GM18505 (cell line): Measurements from ENCODE around the gene ACAT2.
"Not testable (repeated sequence)": the region's sequence is repeated elsewhere in the genome, so short reads cannot be mapped to it uniquely, and the experiment has no call there.

Source experiments
- ATAC-seq: cut with Tn5 transposase; IDR thresholded peaks from one replicate; pipeline ENCODE4 v1.9.1; 2021; ENCODE audit not compliant: unreplicated experiment
- POLR2A ChIP-seq: IDR thresholded peaks from 4 replicates; pipeline ENCODE4 v1.6.1; 2011; ENCODE audit warnings: borderline replicate concordance; ENCODE audit not compliant: insufficient read depth, insufficient read length; ENCODE audit errors: extremely low read depth

Gene ACAT2

GRCh38 chr6:159726255-159726917, 35.5 kb upstream of the ACAT2 start:
- no peak for TF ChIP-seq POLR2A
- peak; percentile 22 for ATAC-seq

- peak; percentile 96 for TF ChIP-seq POLR2A
- ATAC-seq = peak; percentile 78
Observed at GRCh38 chr6:159726918-159727716, 34.7 kb upstream of the ACAT2 start, which contains the start of gene WTAP. Gene WTAP, plus strand, starts transcription at chr6:159727506. Its CDS starts 8,760 bp downstream, at chr6:159736266.

DNA sequence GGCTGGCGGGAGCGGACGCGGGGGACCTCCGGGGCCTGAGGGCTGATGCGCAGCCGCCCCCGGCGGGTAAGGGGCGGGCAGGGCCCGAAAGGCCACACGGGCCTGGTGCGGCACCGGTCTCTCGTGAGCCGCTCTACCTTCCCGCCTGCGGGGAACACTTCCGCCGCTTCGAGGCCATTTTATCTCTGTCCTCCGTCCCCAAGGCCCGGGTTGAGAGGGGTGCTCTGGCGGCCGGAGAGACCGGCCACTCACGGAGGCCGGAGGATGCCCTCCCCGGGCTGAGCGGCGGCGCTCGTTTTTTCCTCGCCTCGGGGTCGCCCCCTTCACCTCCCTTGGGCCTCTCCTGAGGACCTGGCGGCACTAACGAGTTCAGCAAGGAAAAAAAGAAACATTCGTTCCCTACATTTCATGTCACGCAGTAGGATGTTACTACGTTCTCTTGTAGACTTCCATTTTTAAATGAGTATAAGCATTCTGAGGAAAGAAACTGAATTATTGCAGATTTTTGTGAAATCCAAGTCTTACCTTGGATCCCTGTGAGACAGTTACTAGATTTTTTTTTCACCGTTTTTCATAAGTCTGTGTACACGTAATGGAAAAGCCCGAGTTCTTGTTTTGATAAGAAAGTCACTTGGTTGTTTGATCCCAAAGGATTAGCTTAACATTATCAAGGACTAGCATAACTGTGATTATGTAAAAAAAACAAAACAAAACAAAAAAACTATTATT, 34.0 kb upstream of the ACAT2 start:
- TF ChIP-seq POLR2A = no peak
- peak; percentile 37 for ATAC-seq

DNA sequence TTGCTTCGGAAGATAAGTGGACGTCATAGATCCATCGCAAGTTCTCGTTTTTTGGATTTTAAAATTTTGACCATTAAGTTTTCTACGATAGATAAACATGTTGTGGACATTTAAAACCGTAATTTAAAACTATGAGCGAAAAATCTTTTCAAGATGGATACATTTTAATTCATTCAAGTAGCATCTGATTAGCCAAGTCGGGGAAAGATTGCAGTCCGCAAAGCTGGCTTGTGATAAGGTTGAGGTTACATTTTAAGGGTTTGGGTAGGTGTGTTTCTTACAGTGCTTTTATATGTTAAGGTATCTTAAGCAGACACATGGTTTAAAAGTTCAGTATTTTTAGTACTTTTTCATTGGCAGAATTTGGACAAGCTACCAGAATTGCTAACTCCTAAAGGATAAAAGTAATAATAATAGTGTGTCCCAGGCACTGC, 33.3 kb upstream of the ACAT2 start:
- ATAC-seq = no peak
- no peak for TF ChIP-seq POLR2A

DNA sequence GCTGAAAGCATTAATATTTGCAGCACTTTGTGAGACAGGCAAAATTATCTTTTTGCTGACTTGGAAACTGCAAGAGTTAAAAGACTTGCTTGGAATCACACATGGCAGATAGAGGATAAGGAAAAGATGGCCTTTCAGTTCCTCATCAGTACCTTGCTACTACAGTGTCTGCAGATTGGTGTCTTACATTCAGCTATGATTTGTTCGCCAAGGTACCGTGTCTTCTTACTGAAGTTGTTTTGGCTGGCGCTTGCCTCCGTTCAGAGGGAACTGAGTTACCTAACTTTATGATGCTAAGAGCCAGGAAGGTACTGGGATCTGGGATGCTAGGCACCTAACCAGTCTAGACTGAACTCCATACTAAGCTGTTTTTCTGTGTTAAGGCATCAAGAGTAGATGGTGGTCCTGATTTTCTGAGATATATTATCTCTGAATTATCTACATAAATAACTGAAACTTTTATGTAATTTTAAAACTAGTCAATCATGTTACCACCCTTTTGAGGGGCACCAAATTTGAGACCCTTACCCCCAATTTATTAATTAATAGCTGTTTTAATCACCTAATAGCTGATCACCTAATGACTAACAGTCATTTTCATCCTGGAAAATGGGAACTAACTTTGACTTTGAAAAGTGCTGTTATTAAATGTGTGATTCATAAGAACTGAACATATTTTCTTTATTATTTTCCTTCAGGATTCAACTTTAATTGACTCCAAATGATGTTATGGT, 32.1 kb upstream of the ACAT2 start:
- no peak for TF ChIP-seq POLR2A
- ATAC-seq = no peak

- no peak for TF ChIP-seq POLR2A
- ATAC-seq = no peak
Observed at GRCh38 chr6:159730332-159730676, 31.5 kb upstream of the ACAT2 start.

DNA sequence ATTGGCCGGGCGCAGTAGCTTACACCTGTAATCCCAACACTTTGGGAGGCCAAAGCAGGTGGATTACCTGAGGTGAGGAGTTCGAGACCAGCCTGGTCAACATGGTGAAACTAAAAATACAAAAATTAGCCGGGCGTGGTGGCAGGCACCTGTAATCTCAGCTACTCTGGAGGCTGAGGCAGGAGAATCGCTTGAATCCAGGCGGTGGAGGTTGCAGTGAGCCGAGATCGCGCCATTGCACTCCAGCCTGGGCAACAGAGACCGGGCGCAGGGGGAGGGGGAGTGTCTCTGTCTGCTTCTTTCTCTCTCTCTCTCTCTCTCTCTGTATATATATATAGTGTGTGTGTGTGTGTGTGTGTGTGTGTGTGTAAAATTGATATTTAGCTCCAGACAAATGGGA, 29.3 kb upstream of the ACAT2 start:
- ATAC-seq = not testable (repeated sequence)

DNA sequence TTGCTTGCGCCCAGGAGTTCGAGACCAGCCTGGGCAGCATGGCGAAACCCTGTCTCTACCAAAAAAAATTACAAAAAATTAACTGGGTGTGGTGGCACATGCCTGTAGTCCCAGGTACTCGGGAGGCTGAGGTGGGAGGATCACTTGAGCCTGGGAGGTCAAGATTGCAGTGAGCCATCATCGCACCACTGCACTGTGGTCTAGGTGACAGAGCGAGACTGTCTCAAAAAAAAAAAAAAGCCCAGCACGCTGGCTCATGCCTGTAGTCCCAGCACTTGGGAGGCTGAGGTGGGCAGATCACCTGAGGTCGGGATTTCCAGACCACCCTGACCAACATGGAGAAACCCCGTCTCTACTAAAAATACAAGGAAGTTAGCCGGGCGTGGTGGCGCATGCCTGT, 28.4 kb upstream of the ACAT2 start:
- ATAC-seq = not testable (repeated sequence)

DNA sequence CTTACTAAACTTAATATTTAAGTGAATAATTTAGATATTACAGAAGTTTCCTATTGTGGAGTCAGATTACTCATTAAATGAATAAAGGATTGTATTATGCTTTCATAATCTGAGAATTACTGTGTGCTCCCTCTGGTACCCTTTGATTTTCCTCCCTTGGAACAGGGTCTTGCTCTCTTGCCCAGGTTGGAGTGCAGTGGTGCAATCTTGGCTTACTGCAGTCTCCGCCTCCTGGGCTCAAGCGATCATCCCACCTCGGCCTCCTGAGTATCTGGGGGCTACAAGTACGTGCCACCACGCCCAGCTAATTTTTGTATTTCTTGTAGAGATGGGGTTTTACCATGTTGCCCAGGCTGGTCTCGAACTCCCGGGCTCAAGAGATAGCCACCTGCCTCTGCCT, 24.9 kb upstream of the ACAT2 start:
- no peak for ATAC-seq
- TF ChIP-seq POLR2A = no peak

GRCh38 chr6:159739341-159739740, 22.5 kb upstream of the ACAT2 start:
- no peak for ATAC-seq

DNA sequence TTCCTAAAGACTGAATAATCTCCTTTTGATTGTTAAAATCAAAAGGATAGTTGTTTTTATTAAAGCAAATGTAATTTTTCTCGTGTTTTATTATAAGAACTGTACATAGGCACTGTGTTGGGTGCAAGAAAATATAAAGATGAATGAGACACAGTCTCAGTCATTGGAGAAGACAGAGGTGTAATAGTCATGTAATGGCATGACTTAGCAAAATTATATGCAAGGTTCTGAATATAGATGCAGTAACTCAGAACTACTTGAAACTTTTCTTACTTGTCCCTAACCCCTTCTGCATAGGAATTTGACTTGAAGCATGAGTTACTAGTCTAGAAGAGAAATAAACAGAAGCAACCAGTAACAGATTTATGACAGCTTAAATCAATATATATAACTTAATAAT, 19.7 kb upstream of the ACAT2 start:
- no peak for TF ChIP-seq POLR2A
- ATAC-seq = no peak

More at GRCh38 chr6:159739341-159739740, 22.5 kb upstream of the ACAT2 start:
- no peak for TF ChIP-seq POLR2A

DNA sequence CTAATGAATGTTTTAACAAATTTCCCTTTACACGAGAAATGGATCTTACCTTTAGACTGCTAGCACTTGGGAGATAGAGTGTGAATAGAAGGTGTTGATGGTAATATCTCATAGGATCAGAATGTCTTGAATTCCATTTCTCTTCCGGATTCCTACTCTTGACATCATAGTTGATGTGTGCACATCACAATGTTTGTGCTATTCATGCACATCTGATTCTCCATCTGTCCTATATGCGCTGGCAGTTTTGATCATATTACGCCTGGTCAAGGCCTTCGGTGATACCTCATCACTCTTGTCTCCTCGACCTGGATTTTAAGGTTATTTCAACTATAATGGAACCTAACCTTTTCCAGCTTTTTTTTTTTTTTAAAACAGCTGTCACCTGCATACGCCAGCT, 16.8 kb upstream of the ACAT2 start:
- TF ChIP-seq POLR2A = no peak
- ATAC-seq = no peak

DNA sequence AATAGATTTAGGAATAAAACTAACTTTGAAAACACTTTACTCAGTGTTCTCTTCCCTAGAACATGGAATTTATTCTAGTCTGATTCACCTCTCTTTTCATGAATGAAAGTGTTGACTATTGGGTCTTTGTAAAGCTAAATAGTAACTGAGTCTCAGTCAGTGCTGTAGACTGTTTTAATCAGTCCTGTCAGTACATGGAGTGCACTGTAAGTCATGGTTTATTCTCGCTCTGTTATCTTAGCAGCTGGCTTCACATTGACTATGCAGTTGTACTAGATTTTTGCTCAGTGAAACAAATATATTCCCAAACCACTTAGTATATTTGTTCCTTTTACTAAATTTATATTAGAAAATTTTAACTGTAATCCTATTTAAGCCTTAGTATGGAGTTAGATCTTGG, 15.1 kb upstream of the ACAT2 start:
- TF ChIP-seq POLR2A = no peak
- no peak for ATAC-seq

DNA sequence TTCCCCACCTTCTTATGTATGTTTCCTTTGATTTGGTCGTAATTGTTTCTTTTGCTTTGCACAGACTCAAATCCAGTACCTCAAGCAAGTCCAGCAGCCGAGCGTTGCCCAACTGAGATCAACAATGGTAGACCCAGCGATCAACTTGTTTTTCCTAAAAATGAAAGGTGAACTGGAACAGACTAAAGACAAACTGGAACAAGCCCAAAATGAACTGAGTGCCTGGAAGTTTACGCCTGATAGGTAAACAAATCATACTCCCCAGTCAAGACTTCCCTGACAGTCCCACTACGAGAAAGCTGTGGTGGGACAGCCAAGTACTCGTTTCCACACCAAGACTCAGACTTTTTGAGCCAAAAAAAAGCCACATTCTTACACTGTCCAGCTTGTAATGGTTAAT, 13.7 kb upstream of the ACAT2 start:
- not testable (repeated sequence) for ATAC-seq
